PFSK-1 (cell line): ENCODE measurements around the gene SPNS3.
A peak's percentile ranks its signal among the peaks of the same experiment; 100 is the strongest.

Experiments used
- FOXP2 ChIP-seq: optimal IDR thresholded peaks from 2 replicates; pipeline ENCODE3; 2011; ENCODE audit warnings: borderline replicate concordance, control low read depth, inconsistent platforms; ENCODE audit not compliant: insufficient read depth; ENCODE audit errors: extremely low read length, extremely low read depth
- POLR2AphosphoS5 ChIP-seq: IDR thresholded peaks from 2 replicates; pipeline ENCODE4 v1.6.1; 2012; ENCODE audit warnings: low read depth, mild to moderate bottlenecking, control low read depth, low read length, moderate library complexity
- REST ChIP-seq, 2 experiments: IDR thresholded peaks; 2 replicates each; pipeline versions ENCODE4 v1.6.1 to v1.8.0; 2011 to 2012; ENCODE audit warnings: low read depth in 2 of 2, low read length in 2 of 2, control low read depth in 1 of 2, inconsistent platforms in 1 of 2, mild to moderate bottlenecking in 1 of 2, moderate library complexity in 1 of 2; ENCODE audit not compliant: insufficient read depth in 1 of 2
- SIN3A ChIP-seq: IDR thresholded peaks from 2 replicates; pipeline ENCODE4 v1.6.1; 2012; ENCODE audit warnings: mild to moderate bottlenecking, low read length, moderate library complexity, borderline replicate concordance; ENCODE audit not compliant: insufficient read depth
- TAF1 ChIP-seq: IDR thresholded peaks from 2 replicates; pipeline ENCODE4 v1.6.1; 2012; ENCODE audit warnings: low read length, control low read depth, borderline replicate concordance; ENCODE audit not compliant: insufficient read depth

The SPNS3 gene

GRCh38 chr17:4412933-4413831 lies 20.6 kb upstream of the SPNS3 start:
- TF ChIP-seq TAF1 (no peak), POLR2AphosphoS5 (no peak), REST (IDR thresholded peaks at IDR 0.05; ENCODE audit: insufficient read depth in 1 of 2, low read depth in 2 of 2, low read length in 2 of 2) (no peak), FOXP2 (peak; percentile 49)

- TF ChIP-seq FOXP2 (no peak), POLR2AphosphoS5 (no peak), TAF1 (no peak), SIN3A (no peak), REST (IDR thresholded peaks at IDR 0.05; ENCODE audit: insufficient read depth in 1 of 2, low read depth in 2 of 2, low read length in 2 of 2) (no peak)
Measured at GRCh38 chr17:4417129-4417667, 16.5 kb upstream of the SPNS3 start.

GRCh38 chr17:4420692-4421131 lies 13.0 kb upstream of the SPNS3 start:
- no peak for TF ChIP-seq REST (IDR thresholded peaks at IDR 0.05; ENCODE audit: insufficient read depth in 1 of 2, low read depth in 2 of 2, low read length in 2 of 2)

- no peak for TF ChIP-seq FOXP2
- TF ChIP-seq REST (IDR thresholded peaks at IDR 0.05; ENCODE audit: insufficient read depth in 1 of 2, low read depth in 2 of 2, low read length in 2 of 2): no peak
- TF ChIP-seq TAF1: no peak
Measured at GRCh38 chr17:4422864-4423263, 10.9 kb upstream of the SPNS3 start.

- TF ChIP-seq TAF1 (no peak), REST (IDR thresholded peaks at IDR 0.05; ENCODE audit: insufficient read depth in 1 of 2, low read depth in 2 of 2, low read length in 2 of 2) (no peak), FOXP2 (no peak)
Measured at GRCh38 chr17:4425398-4425797, 8.3 kb upstream of the SPNS3 start.
